OCI-LY7 (cell line): Measurements from ENCODE around the gene NUTF2.

Experiments used
- EZH2phosphoT487 ChIP-seq: fragments of 200-600 bp; sonication (generic); IDR thresholded peaks from 2 replicates; pipeline ENCODE4 v1.6.1; 2018; ENCODE audit warnings: low read depth, borderline replicate concordance, mild to moderate bottlenecking, mixed run types, antibody characterized with exemption, low read length, moderate library complexity, mixed read lengths
- TF ChIP-seq, protein P1 (sequence below): fragments of 200-600 bp; sonication (generic); conservative IDR thresholded peaks from 2 replicates; pipeline ENCODE4 v1.5.1; 2014; ENCODE audit warnings: mild to moderate bottlenecking, antibody characterized with exemption, low read length, moderate library complexity, mixed read lengths

DNA sequence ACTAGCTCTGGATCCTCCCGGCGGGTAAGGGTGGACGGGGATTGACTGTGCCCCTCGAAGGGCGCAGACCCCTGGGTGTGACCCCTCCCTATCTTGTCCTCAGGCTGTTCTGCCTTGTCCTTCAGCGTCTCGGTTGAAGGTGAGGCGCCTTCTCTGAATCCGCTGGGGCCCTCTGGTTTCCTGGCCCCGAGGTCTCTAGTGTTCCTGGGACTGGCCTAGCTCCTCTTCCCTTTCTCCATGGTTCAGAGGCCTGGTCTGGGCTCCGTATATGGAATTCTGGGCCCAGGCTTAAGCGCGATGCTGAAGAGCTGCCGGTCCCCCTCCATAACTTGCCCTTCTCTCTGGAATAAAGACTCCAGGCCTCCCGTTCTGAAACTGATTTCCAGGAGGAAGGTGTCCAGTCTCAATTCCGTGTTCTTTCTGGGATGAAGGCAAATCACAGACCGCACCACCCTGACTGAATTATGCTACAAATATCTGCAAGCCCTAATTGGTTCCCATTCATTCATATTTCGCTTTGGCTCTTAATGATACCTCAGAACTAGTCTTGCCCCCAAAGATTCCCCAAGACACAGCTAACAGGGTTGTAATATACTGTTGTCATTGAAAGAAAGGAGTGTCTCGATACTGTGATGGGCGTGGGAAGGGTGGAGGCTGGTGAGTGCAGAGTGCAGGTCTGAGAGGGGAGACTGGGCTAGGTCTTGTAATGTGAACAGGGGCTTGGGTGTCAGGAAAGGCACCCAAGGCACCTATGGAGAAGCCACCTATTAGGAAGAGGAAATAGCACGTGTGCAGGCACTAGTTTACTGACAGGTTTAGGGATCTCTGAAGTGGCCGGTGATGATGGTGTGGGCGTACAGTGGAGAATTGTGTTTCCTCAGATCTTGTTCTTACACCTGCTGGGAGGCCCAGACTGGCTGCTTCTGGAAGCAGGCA is 27.0 kb downstream of the NUTF2 start:
- TF ChIP-seq, protein P1, sequence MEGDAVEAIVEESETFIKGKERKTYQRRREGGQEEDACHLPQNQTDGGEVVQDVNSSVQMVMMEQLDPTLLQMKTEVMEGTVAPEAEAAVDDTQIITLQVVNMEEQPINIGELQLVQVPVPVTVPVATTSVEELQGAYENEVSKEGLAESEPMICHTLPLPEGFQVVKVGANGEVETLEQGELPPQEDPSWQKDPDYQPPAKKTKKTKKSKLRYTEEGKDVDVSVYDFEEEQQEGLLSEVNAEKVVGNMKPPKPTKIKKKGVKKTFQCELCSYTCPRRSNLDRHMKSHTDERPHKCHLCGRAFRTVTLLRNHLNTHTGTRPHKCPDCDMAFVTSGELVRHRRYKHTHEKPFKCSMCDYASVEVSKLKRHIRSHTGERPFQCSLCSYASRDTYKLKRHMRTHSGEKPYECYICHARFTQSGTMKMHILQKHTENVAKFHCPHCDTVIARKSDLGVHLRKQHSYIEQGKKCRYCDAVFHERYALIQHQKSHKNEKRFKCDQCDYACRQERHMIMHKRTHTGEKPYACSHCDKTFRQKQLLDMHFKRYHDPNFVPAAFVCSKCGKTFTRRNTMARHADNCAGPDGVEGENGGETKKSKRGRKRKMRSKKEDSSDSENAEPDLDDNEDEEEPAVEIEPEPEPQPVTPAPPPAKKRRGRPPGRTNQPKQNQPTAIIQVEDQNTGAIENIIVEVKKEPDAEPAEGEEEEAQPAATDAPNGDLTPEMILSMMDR = no peak
- no peak for TF ChIP-seq EZH2phosphoT487
